Endothelial cell (in vitro differentiated cells): ENCODE data around the gene DGLUCY. TPM values are rescaled to one million over a fixed set of nuclear protein-coding genes. Genes with fewer than 3 reads are reported as not detected.

ENCODE experiments used
- DNase-seq: peaks from one replicate; pipeline ENCODE4 v3.0.0; 2021; ENCODE audit warnings: low spot score
- H3K27ac Mint-ChIP-seq: one replicate; pipeline ENCODE4 v1.8.0; 2021; ENCODE audit warnings: mixed read lengths, inconsistent platforms; ENCODE audit not compliant: unreplicated experiment
- H3K27me3 Mint-ChIP-seq: one replicate; pipeline ENCODE4 v1.8.0; 2021; ENCODE audit warnings: mild to moderate bottlenecking, moderate library complexity, mixed read lengths, inconsistent platforms; ENCODE audit not compliant: unreplicated experiment
- H3K36me3 Mint-ChIP-seq: one replicate; pipeline ENCODE4 v1.8.0; 2021; ENCODE audit warnings: mild to moderate bottlenecking, low read depth, mixed read lengths, inconsistent platforms; ENCODE audit not compliant: unreplicated experiment
- H3K4me1 Mint-ChIP-seq: one replicate; pipeline ENCODE4 v1.8.0; 2021; ENCODE audit warnings: mild to moderate bottlenecking, mixed read lengths, inconsistent platforms; ENCODE audit not compliant: unreplicated experiment
- H3K4me3 Mint-ChIP-seq: one replicate; pipeline ENCODE4 v1.8.0; 2021; ENCODE audit warnings: mild to moderate bottlenecking, mixed read lengths, inconsistent platforms; ENCODE audit not compliant: unreplicated experiment
- H3K9me3 Mint-ChIP-seq: one replicate; pipeline ENCODE4 v1.8.0; 2021; ENCODE audit warnings: mixed read lengths, inconsistent platforms; ENCODE audit not compliant: unreplicated experiment
- CTCF ChIP-seq: fragments of 200-600 bp; sonication (generic); IDR thresholded peaks from one replicate; pipeline ENCODE4 v1.5.0; 2021; ENCODE audit warnings: antibody characterized with exemption; ENCODE audit not compliant: unreplicated experiment
- total RNA-seq: library from RNA; stranded (reverse); fragmentation: NEBNext Ultra II Directional; extraction: Animal tissue kit (Norgen Biotek cat#: 25700); gene quantifications from one replicate; pipeline ENCODE4 v1.2.1, GENCODE V29; 2021; ENCODE audit not compliant: unreplicated experiment

Gene DGLUCY
- total RNA-seq, 1 donor from 2014 or later, result 65.1 TPM

DNA sequence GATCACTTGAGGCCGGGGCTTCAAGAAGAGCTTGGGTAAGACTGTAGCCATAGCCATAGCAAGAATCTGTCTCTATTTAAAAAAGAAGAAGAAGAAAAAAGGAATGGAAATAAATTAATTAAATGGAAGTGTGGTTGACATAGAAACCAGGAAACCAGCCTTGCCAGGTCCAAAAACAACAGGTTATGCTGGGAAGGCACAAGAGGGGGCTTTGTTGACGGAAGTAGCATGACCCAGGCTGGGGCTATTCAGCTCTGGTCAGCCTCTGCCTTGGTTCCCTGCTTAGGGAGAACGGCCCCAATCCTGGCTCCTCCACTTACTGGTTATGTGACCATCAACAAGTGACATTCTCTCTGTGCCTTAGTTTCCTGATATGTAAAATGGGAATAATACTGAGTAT lies 145.0 kb downstream of the DGLUCY start:
- Mint-ChIP-seq H3K9me3 (peaks cover 8% of the 10 kb centered on the region), H3K4me1 (peaks cover 42% of the 10 kb centered on the region), H3K27ac (no peak overlapping the region), H3K36me3 (peaks cover 6% of the 10 kb centered on the region), H3K4me3 (no peak overlapping the region), H3K27me3 (peaks cover 17% of the 10 kb centered on the region)
- no peak for DNase-seq
- TF ChIP-seq CTCF, result no peak

- Mint-ChIP-seq H3K27me3 (peaks cover 15% of the 10 kb centered on the region), H3K9me3 (peaks cover 8% of the 10 kb centered on the region), H3K36me3 (peaks cover 11% of the 10 kb centered on the region), H3K4me1 (peaks cover 34% of the 10 kb centered on the region), H3K4me3 (no peak overlapping the region), H3K27ac (no peak overlapping the region)
- TF ChIP-seq CTCF, result no peak
- no peak for DNase-seq
Measured at GRCh38 chr14:91261115-91261514, 147.2 kb downstream of the DGLUCY start.

GRCh38 chr14:91261986-91262549 lies 148.2 kb downstream of the DGLUCY start:
- H3K9me3 Mint-ChIP-seq, result peaks cover 8% of the 10 kb centered on the region
- peaks cover 15% of the 10 kb centered on the region for H3K27me3 Mint-ChIP-seq

GRCh38 chr14:91263329-91263728 lies 149.5 kb downstream of the DGLUCY start:
- Mint-ChIP-seq H3K27ac (peak overlapping the region; percentile 30), H3K4me1 (peaks cover 20% of the 10 kb centered on the region), H3K4me3 (peak overlapping the region; percentile 90), H3K36me3 (peaks cover 11% of the 10 kb centered on the region), H3K9me3 (peaks cover 8% of the 10 kb centered on the region), H3K27me3 (peaks cover 17% of the 10 kb centered on the region)
- no peak for DNase-seq
- no peak for TF ChIP-seq CTCF

More at GRCh38 chr14:91261986-91262549, 148.2 kb downstream of the DGLUCY start:
- Mint-ChIP-seq H3K27ac (no peak overlapping the region), H3K36me3 (peaks cover 11% of the 10 kb centered on the region), H3K4me3 (peak overlapping the region; percentile 16), H3K4me1 (peaks cover 29% of the 10 kb centered on the region)
- TF ChIP-seq CTCF, result no peak
- DNase-seq, result no peak
